Immature natural killer cell (primary cell): Measurements from ENCODE around the gene PEX10. TPM values are rescaled to one million over a fixed set of nuclear protein-coding genes. Genes with fewer than 3 reads are reported as not detected.
"Not testable (repeated sequence)": the region's sequence is repeated elsewhere in the genome, so short reads cannot be mapped to it uniquely, and the experiment has no call there.

Experiments
- DNase-seq, 3 donors: peaks; one replicate each; pipeline ENCODE4 v3.0.0; 2022; ENCODE audit warnings: mixed read lengths in 1 of 3
- H3K27ac Mint-ChIP-seq, 6 donors: one replicate each; pipeline ENCODE4 v1.8.0; 2020; ENCODE audit warnings: mixed read lengths in 6 of 6, mild to moderate bottlenecking in 5 of 6, inconsistent platforms in 4 of 6, moderate library complexity in 3 of 6
- H3K27me3 Mint-ChIP-seq, 3 donors: one replicate each; pipeline ENCODE4 v1.8.0; 2020 to 2021; ENCODE audit warnings: low read depth in 3 of 3, mild to moderate bottlenecking in 3 of 3, mixed read lengths in 3 of 3, moderate library complexity in 3 of 3, inconsistent platforms in 1 of 3
- H3K36me3 Mint-ChIP-seq, 3 donors: one replicate each; pipeline ENCODE4 v1.8.0; 2020; ENCODE audit warnings: mixed read lengths in 3 of 3, inconsistent platforms in 2 of 3, mild to moderate bottlenecking in 2 of 3
- H3K4me1 Mint-ChIP-seq, 2 donors: one replicate each; pipeline ENCODE4 v1.8.0; 2020; ENCODE audit warnings: inconsistent platforms in 2 of 2, mild to moderate bottlenecking in 2 of 2, mixed read lengths in 2 of 2, moderate library complexity in 1 of 2
- H3K4me3 Mint-ChIP-seq, 5 donors: one replicate each; pipeline ENCODE4 v1.8.0; 2020; ENCODE audit warnings: mild to moderate bottlenecking in 5 of 5, mixed read lengths in 5 of 5, inconsistent platforms in 3 of 5, moderate library complexity in 3 of 5
- H3K9me3 Mint-ChIP-seq, 6 donors: one replicate each; pipeline ENCODE4 v1.8.0; 2020; ENCODE audit warnings: mild to moderate bottlenecking in 6 of 6, mixed read lengths in 6 of 6, inconsistent platforms in 4 of 6, moderate library complexity in 3 of 6
- polyA plus RNA-seq, 3 donors: library from polyadenylated mRNA; unstranded; fragments of 300-500 nt; fragmentation: Illumina TruSeq; gene quantifications; one replicate each; pipeline ENCODE4 v1.2.3, GENCODE V29; 2021

PEX10 gene
- polyA plus RNA-seq: 10 to 100 TPM in 1 of 3 donors, 1 to 10 TPM in 2; 9.1 to 18.2 (median 9.3) TPM

GRCh38 chr1:2412395-2412772, at the start of gene PEX10:
Gene PEX10 (minus strand): TSS chr1:2412564. CDS start chr1:2412502, 62 bp downstream.
- DNase-seq: peak; percentile 97 to 98 (median 98)
- Mint-ChIP-seq H3K4me3 (peak within 1 kb of the TSS; percentile 76 to 90 (median 84)), H3K27ac (peak within 1 kb of the TSS in 5 of 6 donors; percentile 62 to 89 (median 81)), H3K4me1 (peaks cover 33 to 45% of the 10 kb centered on the region in 2 donors), H3K9me3 (no peaks in the 10 kb centered on the region), H3K27me3 (peaks cover 0 to 7% (median 0%) of the 10 kb centered on the region in 3 donors), H3K36me3 (no peaks in the 10 kb centered on the region)

GRCh38 chr1:2460996-2461751, 48.8 kb upstream of the PEX10 start:
- no peaks in the 10 kb centered on the region for H3K36me3 Mint-ChIP-seq
- peaks cover 0 to 3% (median 0%) of the 10 kb centered on the region in 3 donors for H3K27me3 Mint-ChIP-seq
- no peak overlapping the region for H3K4me3 Mint-ChIP-seq
- DNase-seq: no peak
- H3K4me1 Mint-ChIP-seq: peaks cover 0 to 2% of the 10 kb centered on the region in 2 donors
- H3K9me3 Mint-ChIP-seq: no peaks in the 10 kb centered on the region
- no peak overlapping the region for H3K27ac Mint-ChIP-seq

GRCh38 chr1:2460203-2460602, 47.8 kb upstream of the PEX10 start:
- Mint-ChIP-seq H3K27ac (no peak overlapping the region), H3K36me3 (no peaks in the 10 kb centered on the region), H3K9me3 (no peaks in the 10 kb centered on the region), H3K27me3 (peaks cover 0 to 3% (median 0%) of the 10 kb centered on the region in 3 donors), H3K4me3 (no peak overlapping the region), H3K4me1 (peaks cover 0 to 2% of the 10 kb centered on the region in 2 donors)
- DNase-seq: no peak

- no peaks in the 10 kb centered on the region for H3K9me3 Mint-ChIP-seq
- H3K27me3 Mint-ChIP-seq: peaks cover 0 to 2% (median 0%) of the 10 kb centered on the region in 3 donors
- peak overlapping the region in 1 of 6 donors; percentile 40 for H3K27ac Mint-ChIP-seq
- H3K36me3 Mint-ChIP-seq: no peaks in the 10 kb centered on the region
- no peak for DNase-seq
- H3K4me1 Mint-ChIP-seq: peaks cover 0 to 2% of the 10 kb centered on the region in 2 donors
- H3K4me3 Mint-ChIP-seq: no peak overlapping the region
Observed at GRCh38 chr1:2459757-2460156, 47.4 kb upstream of the PEX10 start.

- not testable (repeated sequence) for H3K9me3 Mint-ChIP-seq, DNase-seq, H3K4me3 Mint-ChIP-seq, H3K36me3 Mint-ChIP-seq, H3K27me3 Mint-ChIP-seq, H3K4me1 Mint-ChIP-seq
- H3K27ac Mint-ChIP-seq: peak overlapping the region in 1 of 6 donors; percentile 40
Observed at GRCh38 chr1:2459102-2459753, 46.9 kb upstream of the PEX10 start.

GRCh38 chr1:2458687-2459086, 46.3 kb upstream of the PEX10 start:
- Mint-ChIP-seq H3K4me1 (peaks cover 0 to 2% of the 10 kb centered on the region in 2 donors), H3K4me3 (no peak overlapping the region), H3K9me3 (no peaks in the 10 kb centered on the region), H3K27ac (no peak overlapping the region), H3K27me3 (no peaks in the 10 kb centered on the region), H3K36me3 (no peaks in the 10 kb centered on the region)
- DNase-seq: no peak

- H3K4me1 Mint-ChIP-seq: peaks cover 0 to 2% of the 10 kb centered on the region in 2 donors
- no peak overlapping the region for H3K27ac Mint-ChIP-seq
- no peaks in the 10 kb centered on the region for H3K27me3 Mint-ChIP-seq
- H3K4me3 Mint-ChIP-seq: no peak overlapping the region
- H3K36me3 Mint-ChIP-seq: no peaks in the 10 kb centered on the region
- no peak for DNase-seq
- H3K9me3 Mint-ChIP-seq: no peaks in the 10 kb centered on the region
Observed at GRCh38 chr1:2457444-2457843, 45.1 kb upstream of the PEX10 start.

- Mint-ChIP-seq H3K9me3 (no peaks in the 10 kb centered on the region), H3K36me3 (no peaks in the 10 kb centered on the region), H3K27me3 (no peaks in the 10 kb centered on the region), H3K27ac (no peak overlapping the region), H3K4me1 (peaks cover 0 to 2% of the 10 kb centered on the region in 2 donors), H3K4me3 (no peak overlapping the region)
- DNase-seq: no peak
Observed at GRCh38 chr1:2455757-2456156, 43.4 kb upstream of the PEX10 start.

- Mint-ChIP-seq H3K9me3 (no peaks in the 10 kb centered on the region), H3K36me3 (no peaks in the 10 kb centered on the region), H3K4me1 (peaks cover 0 to 2% of the 10 kb centered on the region in 2 donors), H3K27me3 (no peaks in the 10 kb centered on the region), H3K4me3 (no peak overlapping the region), H3K27ac (no peak overlapping the region)
- no peak for DNase-seq
Observed at GRCh38 chr1:2454227-2454626, 41.9 kb upstream of the PEX10 start.

GRCh38 chr1:2452932-2453315, 40.6 kb upstream of the PEX10 start:
- no peaks in the 10 kb centered on the region for H3K9me3 Mint-ChIP-seq
- H3K27me3 Mint-ChIP-seq: peaks cover 0 to 2% (median 0%) of the 10 kb centered on the region in 3 donors
- no peak overlapping the region for H3K27ac Mint-ChIP-seq
- H3K4me1 Mint-ChIP-seq: peaks cover 0 to 2% of the 10 kb centered on the region in 2 donors
- H3K4me3 Mint-ChIP-seq: no peak overlapping the region
- DNase-seq: no peak
- no peaks in the 10 kb centered on the region for H3K36me3 Mint-ChIP-seq

- DNase-seq: no peak
- no peaks in the 10 kb centered on the region for H3K9me3 Mint-ChIP-seq
- peaks cover 0 to under 1% of the 10 kb centered on the region in 2 donors for H3K4me1 Mint-ChIP-seq
- H3K36me3 Mint-ChIP-seq: no peaks in the 10 kb centered on the region
- H3K27me3 Mint-ChIP-seq: peaks cover 0 to 2% (median 0%) of the 10 kb centered on the region in 3 donors
- H3K27ac Mint-ChIP-seq: no peak overlapping the region
- H3K4me3 Mint-ChIP-seq: no peak overlapping the region
Observed at GRCh38 chr1:2452201-2452931, 40.0 kb upstream of the PEX10 start.

- Mint-ChIP-seq H3K27ac (no peak overlapping the region), H3K9me3 (no peaks in the 10 kb centered on the region), H3K36me3 (no peaks in the 10 kb centered on the region), H3K27me3 (peaks cover 0 to 2% (median 0%) of the 10 kb centered on the region in 3 donors), H3K4me1 (no peaks in the 10 kb centered on the region), H3K4me3 (no peak overlapping the region)
- DNase-seq: no peak
Observed at GRCh38 chr1:2451741-2452140, 39.4 kb upstream of the PEX10 start.

- H3K36me3 Mint-ChIP-seq: no peaks in the 10 kb centered on the region
- H3K4me1 Mint-ChIP-seq: no peaks in the 10 kb centered on the region
- H3K4me3 Mint-ChIP-seq: no peak overlapping the region
- no peaks in the 10 kb centered on the region for H3K9me3 Mint-ChIP-seq
- peaks cover 0 to 2% (median 0%) of the 10 kb centered on the region in 3 donors for H3K27me3 Mint-ChIP-seq
- DNase-seq: no peak
- H3K27ac Mint-ChIP-seq: no peak overlapping the region
Observed at GRCh38 chr1:2449636-2450454, 37.5 kb upstream of the PEX10 start.
